ENCODE data around the gene SLC12A1.

DNA sequence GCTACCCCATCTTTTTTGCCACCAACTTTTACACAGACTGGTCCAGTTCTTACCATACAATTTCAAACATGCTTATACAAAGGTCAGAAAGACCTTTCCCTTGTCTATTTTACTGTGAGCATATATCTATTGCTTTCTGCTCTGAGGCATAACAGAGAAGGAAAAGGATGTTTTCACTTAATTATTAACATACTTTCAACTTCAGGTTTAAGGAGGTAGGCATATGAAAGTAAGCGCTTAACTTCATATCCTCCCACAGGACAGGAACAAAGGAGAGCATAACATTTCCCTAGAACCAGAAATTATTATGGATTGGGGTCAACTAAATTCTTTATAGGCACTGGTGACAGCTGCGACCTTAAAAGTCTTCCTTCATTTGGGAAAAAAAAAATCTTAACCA, 29.1 kb upstream of the SLC12A1 start:
- TF ChIP-seq BHLHE40 (IDR thresholded peaks at IDR 0.05; ENCODE audit: borderline replicate concordance), result no peak
- TF ChIP-seq TARDBP (IDR thresholded peaks at IDR 0.05), result no peak
- TF ChIP-seq, protein P1, sequence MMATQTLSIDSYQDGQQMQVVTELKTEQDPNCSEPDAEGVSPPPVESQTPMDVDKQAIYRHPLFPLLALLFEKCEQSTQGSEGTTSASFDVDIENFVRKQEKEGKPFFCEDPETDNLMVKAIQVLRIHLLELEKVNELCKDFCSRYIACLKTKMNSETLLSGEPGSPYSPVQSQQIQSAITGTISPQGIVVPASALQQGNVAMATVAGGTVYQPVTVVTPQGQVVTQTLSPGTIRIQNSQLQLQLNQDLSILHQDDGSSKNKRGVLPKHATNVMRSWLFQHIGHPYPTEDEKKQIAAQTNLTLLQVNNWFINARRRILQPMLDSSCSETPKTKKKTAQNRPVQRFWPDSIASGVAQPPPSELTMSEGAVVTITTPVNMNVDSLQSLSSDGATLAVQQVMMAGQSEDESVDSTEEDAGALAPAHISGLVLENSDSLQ (IDR thresholded peaks at IDR 0.05), result no peak
- TF ChIP-seq NFRKB (IDR thresholded peaks at IDR 0.05), result no peak
- no peak for TF ChIP-seq SP1 (IDR thresholded peaks at IDR 0.05)
- no peak for TF ChIP-seq ARNT (IDR thresholded peaks at IDR 0.05)
- TF ChIP-seq SUZ12 (IDR thresholded peaks at IDR 0.05), result no peak
- TF ChIP-seq ZNF384 (IDR thresholded peaks at IDR 0.05), result no peak
- TF ChIP-seq FOXM1 (IDR thresholded peaks at IDR 0.05; ENCODE audit: borderline replicate concordance), result no peak

Data from HEK293T (cell line).